WTC11 (cell line): ENCODE measurements around the gene NOA1. TPM values are rescaled to one million over a fixed set of nuclear protein-coding genes. Genes with fewer than 3 reads are reported as not detected.

Source experiments
- CREB1 ChIP-seq: sonication (generic); formaldehyde crosslinking; IDR thresholded peaks from 2 replicates; pipeline ENCODE4 v1.8.0; 2023; ENCODE audit warnings: mild to moderate bottlenecking, missing genetic modification reagents
- ETV6 ChIP-seq: sonication (generic); formaldehyde crosslinking; IDR thresholded peaks from 2 replicates; pipeline ENCODE4 v1.8.1; 2022; ENCODE audit warnings: mild to moderate bottlenecking, missing genetic modification reagents
- FOXP1 ChIP-seq: sonication (generic); formaldehyde crosslinking; IDR thresholded peaks from 2 replicates; pipeline ENCODE4 v1.8.0; 2022; ENCODE audit warnings: missing genetic modification reagents, mild to moderate bottlenecking, moderate library complexity, borderline replicate concordance
- GABPB1 ChIP-seq: sonication (generic); formaldehyde crosslinking; IDR thresholded peaks from 2 replicates; pipeline ENCODE4 v1.8.1; 2023; ENCODE audit warnings: mild to moderate bottlenecking, missing genetic modification reagents
- GRHL2 ChIP-seq: fragments of 250-450 bp; sonication (Bioruptor Pico); IDR thresholded peaks from 2 replicates; pipeline ENCODE4 v1.8.0; 2022; ENCODE audit warnings: mild to moderate bottlenecking, moderate library complexity; ENCODE audit not compliant: insufficient replicate concordance, severe bottlenecking
- HMGA2 ChIP-seq: fragments of 250-450 bp; sonication (Bioruptor Pico); IDR thresholded peaks from 2 replicates; pipeline ENCODE4 v1.4.0; 2021; ENCODE audit warnings: mild to moderate bottlenecking, moderate library complexity
- IRF2 ChIP-seq: sonication (generic); formaldehyde crosslinking; IDR thresholded peaks from 2 replicates; pipeline ENCODE4 v1.8.0; 2022; ENCODE audit warnings: low read depth, missing genetic modification reagents, borderline replicate concordance
- KAT7 ChIP-seq: sonication (generic); formaldehyde crosslinking; IDR thresholded peaks from 2 replicates; pipeline ENCODE4 v1.8.1; 2023; ENCODE audit warnings: missing genetic modification reagents, mild to moderate bottlenecking, borderline replicate concordance
- NFYB ChIP-seq: sonication (generic); formaldehyde crosslinking; conservative IDR thresholded peaks from 2 replicates; pipeline ENCODE4 v1.8.0; 2022; ENCODE audit warnings: low read depth, missing genetic modification reagents
- NR3C1 ChIP-seq: sonication (generic); formaldehyde crosslinking; conservative IDR thresholded peaks from 2 replicates; pipeline ENCODE4 v1.8.1; 2023; ENCODE audit warnings: low read depth, mild to moderate bottlenecking, missing genetic modification reagents
- RORB ChIP-seq: fragments of 250-450 bp; sonication (Bioruptor Pico); IDR thresholded peaks from 2 replicates; pipeline ENCODE4 v1.9.0; 2021; ENCODE audit warnings: mild to moderate bottlenecking
- SMAD4 ChIP-seq: sonication (generic); formaldehyde crosslinking; IDR thresholded peaks from 2 replicates; pipeline ENCODE4 v1.8.0; 2022; ENCODE audit warnings: mild to moderate bottlenecking, missing genetic modification reagents
- SP1 ChIP-seq: sonication (generic); formaldehyde crosslinking; conservative IDR thresholded peaks from 2 replicates; pipeline ENCODE4 v1.8.1; 2022; ENCODE audit warnings: missing genetic modification reagents
- TEAD1 ChIP-seq: sonication (generic); formaldehyde crosslinking; IDR thresholded peaks from 2 replicates; pipeline ENCODE4 v1.8.0; 2022; ENCODE audit warnings: mild to moderate bottlenecking, missing genetic modification reagents
- ZNF121 ChIP-seq: sonication (generic); formaldehyde crosslinking; IDR thresholded peaks from 2 replicates; pipeline ENCODE4 v1.8.0; 2023; ENCODE audit warnings: missing genetic modification reagents
- ZNF219 ChIP-seq: sonication (generic); formaldehyde crosslinking; IDR thresholded peaks from 2 replicates; pipeline ENCODE4 v1.8.0; 2023; ENCODE audit warnings: missing genetic modification reagents, mild to moderate bottlenecking, borderline replicate concordance
- ZNF263 ChIP-seq: sonication (generic); formaldehyde crosslinking; IDR thresholded peaks from 2 replicates; pipeline ENCODE4 v1.8.1; 2022; ENCODE audit warnings: low read depth, mild to moderate bottlenecking, moderate library complexity, missing genetic modification reagents
- ZNF396 ChIP-seq: fragments of 250-450 bp; sonication (Bioruptor Pico); IDR thresholded peaks from 2 replicates; pipeline ENCODE4 v1.8.0; 2021; ENCODE audit warnings: mild to moderate bottlenecking, moderate library complexity, borderline replicate concordance
- total RNA-seq: library from RNA; stranded (reverse); gene quantifications from 3 replicates; pipeline ENCODE4 v1.2.3, GENCODE V29; 2021
- TF ChIP-seq, protein P1 (sequence below): sonication (generic); formaldehyde crosslinking; conservative IDR thresholded peaks from 2 replicates; pipeline ENCODE4 v1.8.1; 2023; ENCODE audit warnings: mild to moderate bottlenecking, low read depth, missing genetic modification reagents, moderate library complexity
- TF ChIP-seq, protein P2 (sequence below): fragments of 250-450 bp; sonication (Bioruptor Pico); IDR thresholded peaks from 2 replicates; pipeline ENCODE4 v1.9.0; 2021; ENCODE audit warnings: mild to moderate bottlenecking, borderline replicate concordance
- TF ChIP-seq, protein P3 (sequence below): sonication (generic); formaldehyde crosslinking; IDR thresholded peaks from 2 replicates; pipeline ENCODE4 v1.8.1; 2022; ENCODE audit warnings: mild to moderate bottlenecking, missing genetic modification reagents, moderate library complexity, borderline replicate concordance
- TF ChIP-seq, protein P4 (sequence below): sonication (generic); formaldehyde crosslinking; IDR thresholded peaks from 2 replicates; pipeline ENCODE4 v1.8.1; 2023; ENCODE audit warnings: mild to moderate bottlenecking, moderate library complexity, missing genetic modification reagents
- TF ChIP-seq, protein P5 (sequence below): sonication (generic); formaldehyde crosslinking; IDR thresholded peaks from 2 replicates; pipeline ENCODE4 v1.8.1; 2023; ENCODE audit warnings: mild to moderate bottlenecking, missing genetic modification reagents, moderate library complexity
- TF ChIP-seq, protein P6 (sequence below): sonication (generic); formaldehyde crosslinking; IDR thresholded peaks from 2 replicates; pipeline ENCODE4 v1.8.0; 2022; ENCODE audit warnings: missing genetic modification reagents

The NOA1 gene
- total RNA-seq, 1 experiment from 2014 or later = 35.7 TPM

DNA sequence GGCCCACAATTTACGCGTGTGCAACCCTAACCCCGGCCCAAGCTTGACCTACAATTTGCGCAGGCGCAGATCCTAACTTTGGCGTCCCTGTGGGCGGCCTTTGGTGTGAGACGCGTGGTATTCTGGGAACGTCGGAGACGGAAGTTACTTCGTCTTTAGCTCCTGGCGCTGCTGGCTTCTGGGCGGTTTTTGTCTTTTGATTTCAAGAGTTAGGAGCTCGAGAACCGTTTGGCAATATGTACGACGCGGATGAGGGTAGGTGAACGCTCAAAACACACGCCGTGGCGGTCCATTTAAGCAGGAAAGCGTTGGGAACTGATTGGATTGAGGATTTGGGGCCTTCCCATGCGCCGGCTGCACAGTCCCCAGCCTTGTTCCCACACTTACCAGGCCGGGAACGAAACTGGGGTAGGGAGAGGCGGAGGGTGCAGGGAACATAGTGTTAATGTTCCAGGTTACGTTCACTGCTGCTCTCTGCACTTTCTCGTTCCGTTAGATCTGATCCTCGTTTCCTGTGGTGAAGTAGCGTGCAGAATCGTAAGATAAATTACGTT, 1.4 kb upstream of the NOA1 start, which contains the start of gene POLR2B (continued):
- TF ChIP-seq, protein P1, sequence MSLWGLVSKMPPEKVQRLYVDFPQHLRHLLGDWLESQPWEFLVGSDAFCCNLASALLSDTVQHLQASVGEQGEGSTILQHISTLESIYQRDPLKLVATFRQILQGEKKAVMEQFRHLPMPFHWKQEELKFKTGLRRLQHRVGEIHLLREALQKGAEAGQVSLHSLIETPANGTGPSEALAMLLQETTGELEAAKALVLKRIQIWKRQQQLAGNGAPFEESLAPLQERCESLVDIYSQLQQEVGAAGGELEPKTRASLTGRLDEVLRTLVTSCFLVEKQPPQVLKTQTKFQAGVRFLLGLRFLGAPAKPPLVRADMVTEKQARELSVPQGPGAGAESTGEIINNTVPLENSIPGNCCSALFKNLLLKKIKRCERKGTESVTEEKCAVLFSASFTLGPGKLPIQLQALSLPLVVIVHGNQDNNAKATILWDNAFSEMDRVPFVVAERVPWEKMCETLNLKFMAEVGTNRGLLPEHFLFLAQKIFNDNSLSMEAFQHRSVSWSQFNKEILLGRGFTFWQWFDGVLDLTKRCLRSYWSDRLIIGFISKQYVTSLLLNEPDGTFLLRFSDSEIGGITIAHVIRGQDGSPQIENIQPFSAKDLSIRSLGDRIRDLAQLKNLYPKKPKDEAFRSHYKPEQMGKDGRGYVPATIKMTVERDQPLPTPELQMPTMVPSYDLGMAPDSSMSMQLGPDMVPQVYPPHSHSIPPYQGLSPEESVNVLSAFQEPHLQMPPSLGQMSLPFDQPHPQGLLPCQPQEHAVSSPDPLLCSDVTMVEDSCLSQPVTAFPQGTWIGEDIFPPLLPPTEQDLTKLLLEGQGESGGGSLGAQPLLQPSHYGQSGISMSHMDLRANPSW (CRISPR knock-in tag) = no peak
- peak; percentile 29; the same call in 1 of the 2 replicates for TF ChIP-seq GABPB1 (CRISPR knock-in tag)
- no peak for TF ChIP-seq KAT7 (CRISPR knock-in tag)
- TF ChIP-seq, protein P2, sequence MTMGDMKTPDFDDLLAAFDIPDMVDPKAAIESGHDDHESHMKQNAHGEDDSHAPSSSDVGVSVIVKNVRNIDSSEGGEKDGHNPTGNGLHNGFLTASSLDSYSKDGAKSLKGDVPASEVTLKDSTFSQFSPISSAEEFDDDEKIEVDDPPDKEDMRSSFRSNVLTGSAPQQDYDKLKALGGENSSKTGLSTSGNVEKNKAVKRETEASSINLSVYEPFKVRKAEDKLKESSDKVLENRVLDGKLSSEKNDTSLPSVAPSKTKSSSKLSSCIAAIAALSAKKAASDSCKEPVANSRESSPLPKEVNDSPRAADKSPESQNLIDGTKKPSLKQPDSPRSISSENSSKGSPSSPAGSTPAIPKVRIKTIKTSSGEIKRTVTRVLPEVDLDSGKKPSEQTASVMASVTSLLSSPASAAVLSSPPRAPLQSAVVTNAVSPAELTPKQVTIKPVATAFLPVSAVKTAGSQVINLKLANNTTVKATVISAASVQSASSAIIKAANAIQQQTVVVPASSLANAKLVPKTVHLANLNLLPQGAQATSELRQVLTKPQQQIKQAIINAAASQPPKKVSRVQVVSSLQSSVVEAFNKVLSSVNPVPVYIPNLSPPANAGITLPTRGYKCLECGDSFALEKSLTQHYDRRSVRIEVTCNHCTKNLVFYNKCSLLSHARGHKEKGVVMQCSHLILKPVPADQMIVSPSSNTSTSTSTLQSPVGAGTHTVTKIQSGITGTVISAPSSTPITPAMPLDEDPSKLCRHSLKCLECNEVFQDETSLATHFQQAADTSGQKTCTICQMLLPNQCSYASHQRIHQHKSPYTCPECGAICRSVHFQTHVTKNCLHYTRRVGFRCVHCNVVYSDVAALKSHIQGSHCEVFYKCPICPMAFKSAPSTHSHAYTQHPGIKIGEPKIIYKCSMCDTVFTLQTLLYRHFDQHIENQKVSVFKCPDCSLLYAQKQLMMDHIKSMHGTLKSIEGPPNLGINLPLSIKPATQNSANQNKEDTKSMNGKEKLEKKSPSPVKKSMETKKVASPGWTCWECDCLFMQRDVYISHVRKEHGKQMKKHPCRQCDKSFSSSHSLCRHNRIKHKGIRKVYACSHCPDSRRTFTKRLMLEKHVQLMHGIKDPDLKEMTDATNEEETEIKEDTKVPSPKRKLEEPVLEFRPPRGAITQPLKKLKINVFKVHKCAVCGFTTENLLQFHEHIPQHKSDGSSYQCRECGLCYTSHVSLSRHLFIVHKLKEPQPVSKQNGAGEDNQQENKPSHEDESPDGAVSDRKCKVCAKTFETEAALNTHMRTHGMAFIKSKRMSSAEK (CRISPR knock-in tag) = no peak
- no peak for TF ChIP-seq GRHL2
- TF ChIP-seq RORB (CRISPR knock-in tag) = no peak
- TF ChIP-seq ZNF121 = no peak
- TF ChIP-seq, protein P3, sequence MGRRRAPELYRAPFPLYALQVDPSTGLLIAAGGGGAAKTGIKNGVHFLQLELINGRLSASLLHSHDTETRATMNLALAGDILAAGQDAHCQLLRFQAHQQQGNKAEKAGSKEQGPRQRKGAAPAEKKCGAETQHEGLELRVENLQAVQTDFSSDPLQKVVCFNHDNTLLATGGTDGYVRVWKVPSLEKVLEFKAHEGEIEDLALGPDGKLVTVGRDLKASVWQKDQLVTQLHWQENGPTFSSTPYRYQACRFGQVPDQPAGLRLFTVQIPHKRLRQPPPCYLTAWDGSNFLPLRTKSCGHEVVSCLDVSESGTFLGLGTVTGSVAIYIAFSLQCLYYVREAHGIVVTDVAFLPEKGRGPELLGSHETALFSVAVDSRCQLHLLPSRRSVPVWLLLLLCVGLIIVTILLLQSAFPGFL = no peak
- TF ChIP-seq ZNF219 (CRISPR knock-in tag) = no peak
- TF ChIP-seq, protein P4, sequence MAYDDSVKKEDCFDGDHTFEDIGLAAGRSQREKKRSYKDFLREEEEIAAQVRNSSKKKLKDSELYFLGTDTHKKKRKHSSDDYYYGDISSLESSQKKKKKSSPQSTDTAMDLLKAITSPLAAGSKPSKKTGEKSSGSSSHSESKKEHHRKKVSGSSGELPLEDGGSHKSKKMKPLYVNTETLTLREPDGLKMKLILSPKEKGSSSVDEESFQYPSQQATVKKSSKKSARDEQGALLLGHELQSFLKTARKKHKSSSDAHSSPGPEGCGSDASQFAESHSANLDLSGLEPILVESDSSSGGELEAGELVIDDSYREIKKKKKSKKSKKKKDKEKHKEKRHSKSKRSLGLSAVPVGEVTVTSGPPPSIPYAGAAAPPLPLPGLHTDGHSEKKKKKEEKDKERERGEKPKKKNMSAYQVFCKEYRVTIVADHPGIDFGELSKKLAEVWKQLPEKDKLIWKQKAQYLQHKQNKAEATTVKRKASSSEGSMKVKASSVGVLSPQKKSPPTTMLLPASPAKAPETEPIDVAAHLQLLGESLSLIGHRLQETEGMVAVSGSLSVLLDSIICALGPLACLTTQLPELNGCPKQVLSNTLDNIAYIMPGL (CRISPR knock-in tag) = no peak
- TF ChIP-seq NR3C1 (CRISPR knock-in tag) = no peak
- TF ChIP-seq SP1 (CRISPR knock-in tag) = peak; percentile 65
- no peak for TF ChIP-seq HMGA2 (CRISPR knock-in tag)
- no peak for TF ChIP-seq IRF2 (CRISPR knock-in tag)
- TF ChIP-seq, protein P5, sequence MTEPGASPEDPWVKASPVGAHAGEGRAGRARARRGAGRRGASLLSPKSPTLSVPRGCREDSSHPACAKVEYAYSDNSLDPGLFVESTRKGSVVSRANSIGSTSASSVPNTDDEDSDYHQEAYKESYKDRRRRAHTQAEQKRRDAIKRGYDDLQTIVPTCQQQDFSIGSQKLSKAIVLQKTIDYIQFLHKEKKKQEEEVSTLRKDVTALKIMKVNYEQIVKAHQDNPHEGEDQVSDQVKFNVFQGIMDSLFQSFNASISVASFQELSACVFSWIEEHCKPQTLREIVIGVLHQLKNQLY (CRISPR knock-in tag) = no peak
- TF ChIP-seq SMAD4 = no peak
- no peak for TF ChIP-seq NFYB (CRISPR knock-in tag)
- TF ChIP-seq FOXP1 (CRISPR knock-in tag) = 0 out of 2 replicates have a peak, but pooled peaks have one; percentile 36
- TF ChIP-seq ETV6 = no peak; the same call in 1 of the 2 replicates
- TF ChIP-seq ZNF263 (CRISPR knock-in tag) = no peak
- TF ChIP-seq CREB1 = no peak
- 0 out of 2 replicates have a peak, but pooled peaks have one; percentile 15 for TF ChIP-seq TEAD1 (CRISPR knock-in tag)
- no peak for TF ChIP-seq ZNF396 (CRISPR knock-in tag)
- TF ChIP-seq, protein P6, sequence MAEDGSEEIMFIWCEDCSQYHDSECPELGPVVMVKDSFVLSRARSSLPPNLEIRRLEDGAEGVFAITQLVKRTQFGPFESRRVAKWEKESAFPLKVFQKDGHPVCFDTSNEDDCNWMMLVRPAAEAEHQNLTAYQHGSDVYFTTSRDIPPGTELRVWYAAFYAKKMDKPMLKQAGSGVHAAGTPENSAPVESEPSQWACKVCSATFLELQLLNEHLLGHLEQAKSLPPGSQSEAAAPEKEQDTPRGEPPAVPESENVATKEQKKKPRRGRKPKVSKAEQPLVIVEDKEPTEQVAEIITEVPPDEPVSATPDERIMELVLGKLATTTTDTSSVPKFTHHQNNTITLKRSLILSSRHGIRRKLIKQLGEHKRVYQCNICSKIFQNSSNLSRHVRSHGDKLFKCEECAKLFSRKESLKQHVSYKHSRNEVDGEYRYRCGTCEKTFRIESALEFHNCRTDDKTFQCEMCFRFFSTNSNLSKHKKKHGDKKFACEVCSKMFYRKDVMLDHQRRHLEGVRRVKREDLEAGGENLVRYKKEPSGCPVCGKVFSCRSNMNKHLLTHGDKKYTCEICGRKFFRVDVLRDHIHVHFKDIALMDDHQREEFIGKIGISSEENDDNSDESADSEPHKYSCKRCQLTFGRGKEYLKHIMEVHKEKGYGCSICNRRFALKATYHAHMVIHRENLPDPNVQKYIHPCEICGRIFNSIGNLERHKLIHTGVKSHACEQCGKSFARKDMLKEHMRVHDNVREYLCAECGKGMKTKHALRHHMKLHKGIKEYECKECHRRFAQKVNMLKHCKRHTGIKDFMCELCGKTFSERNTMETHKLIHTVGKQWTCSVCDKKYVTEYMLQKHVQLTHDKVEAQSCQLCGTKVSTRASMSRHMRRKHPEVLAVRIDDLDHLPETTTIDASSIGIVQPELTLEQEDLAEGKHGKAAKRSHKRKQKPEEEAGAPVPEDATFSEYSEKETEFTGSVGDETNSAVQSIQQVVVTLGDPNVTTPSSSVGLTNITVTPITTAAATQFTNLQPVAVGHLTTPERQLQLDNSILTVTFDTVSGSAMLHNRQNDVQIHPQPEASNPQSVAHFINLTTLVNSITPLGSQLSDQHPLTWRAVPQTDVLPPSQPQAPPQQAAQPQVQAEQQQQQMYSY (CRISPR knock-in tag) = no peak
